Chondrocyte (in vitro differentiated cells): ENCODE results near the gene TMEM135. TPM values are rescaled to one million over a fixed set of nuclear protein-coding genes. Genes with fewer than 3 reads are reported as not detected.

Experiments
- DNase-seq: peaks from one replicate; pipeline ENCODE4 v3.0.0; 2021; ENCODE audit warnings: mixed read lengths, low spot score
- H3K27ac Mint-ChIP-seq: one replicate; pipeline ENCODE4 v1.8.0; 2021; ENCODE audit warnings: mild to moderate bottlenecking, moderate library complexity, mixed read lengths; ENCODE audit not compliant: unreplicated experiment
- H3K27me3 Mint-ChIP-seq: 2 replicates; pipeline ENCODE4 v1.8.0; 2021; ENCODE audit warnings: low read depth, mixed read lengths
- H3K36me3 Mint-ChIP-seq: 2 replicates; pipeline ENCODE4 v1.8.0; 2021; ENCODE audit warnings: low read depth, mixed read lengths
- H3K4me1 Mint-ChIP-seq: 2 replicates; pipeline ENCODE4 v1.8.0; 2021; ENCODE audit warnings: low read depth, mild to moderate bottlenecking, mixed read lengths
- H3K4me3 Mint-ChIP-seq: one replicate; pipeline ENCODE4 v1.8.0; 2021; ENCODE audit warnings: mild to moderate bottlenecking, moderate library complexity, mixed read lengths; ENCODE audit not compliant: unreplicated experiment
- H3K9me3 Mint-ChIP-seq: 2 replicates; pipeline ENCODE4 v1.8.0; 2021; ENCODE audit warnings: low read depth, mixed read lengths
- total RNA-seq: library from RNA; stranded (reverse); gene quantifications from 3 replicates; pipeline ENCODE4 v1.2.1, GENCODE V29; 2021
- TF ChIP-seq, protein P1 (sequence below): fragments of 200-600 bp; sonication (generic); IDR thresholded peaks from 2 replicates; pipeline ENCODE4 v1.5.0; 2021; ENCODE audit warnings: antibody characterized with exemption, mild to moderate bottlenecking, moderate library complexity

The TMEM135 gene
- total RNA-seq, 1 donor from 2014 or later: 13.3 TPM

DNA sequence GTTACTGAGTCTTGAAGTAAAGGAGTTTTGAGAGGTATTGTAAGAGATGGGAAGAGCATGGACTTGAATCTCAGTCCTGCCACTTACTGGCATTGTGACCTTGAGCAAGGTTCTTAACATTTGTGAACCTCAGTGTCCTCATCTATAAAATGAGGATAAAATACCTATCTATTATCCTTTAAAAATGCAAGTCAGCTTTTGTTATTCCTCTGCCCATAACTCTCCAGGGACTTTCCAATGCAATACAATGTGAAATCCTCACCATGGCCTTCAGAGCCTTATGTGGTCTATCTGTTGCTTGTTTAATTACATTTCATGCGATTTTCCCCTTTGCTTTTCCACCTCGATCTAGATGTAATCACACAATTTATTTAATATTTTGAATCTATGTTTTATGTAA lies 9.1 kb downstream of the TMEM135 start:
- H3K27ac Mint-ChIP-seq: no peak overlapping the region

DNA sequence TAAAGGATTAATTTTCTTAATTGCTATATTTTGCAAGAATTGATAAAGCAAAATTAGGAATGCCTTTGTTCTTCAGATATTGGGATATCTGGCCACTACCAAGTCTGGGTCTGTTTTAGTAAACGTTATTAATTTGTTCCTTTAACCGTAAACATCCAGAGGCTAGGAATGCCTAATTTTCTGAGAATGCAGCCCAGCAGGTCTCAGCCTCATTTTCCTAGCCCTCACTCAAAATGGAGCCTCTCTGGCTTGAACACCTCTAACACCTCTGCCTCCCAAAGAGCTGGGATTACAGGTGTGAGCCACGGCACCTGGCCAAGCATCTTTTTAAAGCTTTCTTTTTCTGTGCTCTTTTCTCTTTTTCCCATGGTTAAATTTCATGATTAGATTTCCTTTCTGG lies 18.4 kb downstream of the TMEM135 start:
- Mint-ChIP-seq H3K9me3 (no peaks in the 10 kb centered on the region), H3K4me3 (no peak overlapping the region), H3K27me3 (no peaks in the 10 kb centered on the region), H3K4me1 (peaks cover 13% of the 10 kb centered on the region), H3K36me3 (no peaks in the 10 kb centered on the region), H3K27ac (no peak overlapping the region)
- TF ChIP-seq, protein P1, sequence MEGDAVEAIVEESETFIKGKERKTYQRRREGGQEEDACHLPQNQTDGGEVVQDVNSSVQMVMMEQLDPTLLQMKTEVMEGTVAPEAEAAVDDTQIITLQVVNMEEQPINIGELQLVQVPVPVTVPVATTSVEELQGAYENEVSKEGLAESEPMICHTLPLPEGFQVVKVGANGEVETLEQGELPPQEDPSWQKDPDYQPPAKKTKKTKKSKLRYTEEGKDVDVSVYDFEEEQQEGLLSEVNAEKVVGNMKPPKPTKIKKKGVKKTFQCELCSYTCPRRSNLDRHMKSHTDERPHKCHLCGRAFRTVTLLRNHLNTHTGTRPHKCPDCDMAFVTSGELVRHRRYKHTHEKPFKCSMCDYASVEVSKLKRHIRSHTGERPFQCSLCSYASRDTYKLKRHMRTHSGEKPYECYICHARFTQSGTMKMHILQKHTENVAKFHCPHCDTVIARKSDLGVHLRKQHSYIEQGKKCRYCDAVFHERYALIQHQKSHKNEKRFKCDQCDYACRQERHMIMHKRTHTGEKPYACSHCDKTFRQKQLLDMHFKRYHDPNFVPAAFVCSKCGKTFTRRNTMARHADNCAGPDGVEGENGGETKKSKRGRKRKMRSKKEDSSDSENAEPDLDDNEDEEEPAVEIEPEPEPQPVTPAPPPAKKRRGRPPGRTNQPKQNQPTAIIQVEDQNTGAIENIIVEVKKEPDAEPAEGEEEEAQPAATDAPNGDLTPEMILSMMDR: no peak
- no peak for DNase-seq

More for the DNA sequence above, 9.1 kb downstream of the TMEM135 start:
- no peaks in the 10 kb centered on the region for H3K9me3 Mint-ChIP-seq
- no peaks in the 10 kb centered on the region for H3K4me1 Mint-ChIP-seq
- H3K4me3 Mint-ChIP-seq: no peak overlapping the region
- H3K36me3 Mint-ChIP-seq: peaks cover 5% of the 10 kb centered on the region
- no peaks in the 10 kb centered on the region for H3K27me3 Mint-ChIP-seq
- TF ChIP-seq, protein P1: no peak
- DNase-seq: no peak

DNA sequence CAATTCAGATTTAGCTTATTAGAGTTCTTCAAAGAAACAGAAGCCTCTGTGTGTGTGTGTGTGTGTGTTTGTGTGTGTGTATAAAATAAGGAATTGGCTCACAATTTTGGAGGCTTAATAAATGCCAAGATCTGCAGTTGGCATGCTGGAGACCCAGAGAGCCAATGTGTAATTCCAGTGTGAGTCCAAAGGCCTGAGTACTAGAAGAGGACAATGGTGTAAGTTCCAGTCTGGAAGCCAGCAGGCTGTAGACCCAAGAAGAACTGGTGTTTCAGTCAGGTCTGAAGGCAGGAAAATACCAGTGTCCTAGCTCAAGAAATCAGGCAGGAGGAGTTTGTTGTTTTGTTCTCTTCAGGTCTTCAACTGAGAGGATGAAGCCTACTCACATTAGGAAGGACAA lies 20.0 kb downstream of the TMEM135 start:
- Mint-ChIP-seq H3K9me3 (no peaks in the 10 kb centered on the region), H3K4me3 (no peak overlapping the region), H3K27ac (no peak overlapping the region), H3K36me3 (no peaks in the 10 kb centered on the region), H3K4me1 (peaks cover 13% of the 10 kb centered on the region), H3K27me3 (no peaks in the 10 kb centered on the region)
- no peak for DNase-seq
- TF ChIP-seq, protein P1: no peak

DNA sequence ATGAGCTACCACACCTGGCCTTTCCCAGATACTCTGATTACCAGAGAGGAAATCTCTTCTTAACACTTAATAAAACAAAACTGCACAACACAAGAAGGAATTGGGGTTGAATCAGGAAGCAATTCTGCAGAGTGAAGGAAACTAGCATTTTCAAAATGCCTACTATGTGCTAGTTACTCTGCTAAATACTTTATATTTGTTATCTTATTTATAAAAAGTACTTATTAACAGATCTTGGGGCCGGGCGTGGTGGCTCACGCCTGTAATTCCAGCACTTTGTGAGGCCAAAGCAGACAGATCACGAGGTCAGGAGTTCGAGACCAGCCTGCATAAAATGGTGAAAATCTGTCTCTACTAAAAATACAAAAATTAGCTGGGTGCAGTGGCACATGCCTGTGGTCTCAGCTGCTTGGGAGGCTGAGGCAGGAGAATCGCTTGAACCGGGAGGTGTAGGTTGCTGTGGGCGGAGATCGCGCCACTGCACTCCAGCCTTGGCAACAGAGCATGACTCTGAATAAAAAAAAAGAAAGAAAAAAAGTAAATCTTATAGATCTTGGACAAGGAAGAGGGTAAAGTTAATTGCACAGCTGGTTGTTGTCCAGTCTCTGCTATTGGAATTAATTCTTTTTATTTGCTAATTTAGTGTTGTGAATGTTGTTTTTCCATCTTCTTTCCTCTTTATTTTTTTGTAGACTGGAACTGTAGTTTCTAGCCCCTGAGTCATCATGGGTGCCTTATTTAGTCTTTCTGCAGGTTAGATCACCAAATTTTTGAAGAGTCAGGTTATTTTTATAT lies 22.1 kb downstream of the TMEM135 start:
- H3K27me3 Mint-ChIP-seq: no peaks in the 10 kb centered on the region
- peaks cover 13% of the 10 kb centered on the region for H3K4me1 Mint-ChIP-seq
- no peak overlapping the region for H3K4me3 Mint-ChIP-seq
- no peak for DNase-seq
- H3K9me3 Mint-ChIP-seq: peaks cover 3% of the 10 kb centered on the region
- TF ChIP-seq, protein P1: no peak
- peak overlapping the region; percentile 10 for H3K27ac Mint-ChIP-seq
- H3K36me3 Mint-ChIP-seq: no peaks in the 10 kb centered on the region

DNA sequence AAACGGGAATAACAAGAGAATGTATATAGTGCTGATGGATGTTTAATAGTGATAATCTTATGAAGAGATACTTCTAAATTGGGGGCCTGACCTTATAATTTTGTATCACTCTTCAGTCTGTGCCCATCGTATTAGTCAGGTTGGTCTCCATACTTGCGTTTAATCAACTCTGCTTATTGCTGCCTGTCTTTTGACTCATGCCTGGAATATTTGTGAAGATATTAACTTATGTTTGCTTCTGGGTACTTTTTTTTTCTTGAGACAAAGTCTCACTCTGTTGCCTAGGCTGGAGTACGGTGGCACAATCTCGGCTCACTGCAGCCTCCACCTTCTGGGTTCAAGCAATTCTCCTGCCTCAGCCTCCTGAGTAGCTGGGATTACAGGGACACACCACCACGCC lies 24.0 kb downstream of the TMEM135 start:
- no peak overlapping the region for H3K27ac Mint-ChIP-seq
- no peak overlapping the region for H3K4me3 Mint-ChIP-seq
- peaks cover 3% of the 10 kb centered on the region for H3K9me3 Mint-ChIP-seq
- peaks cover 13% of the 10 kb centered on the region for H3K4me1 Mint-ChIP-seq
- TF ChIP-seq, protein P1: no peak
- H3K27me3 Mint-ChIP-seq: no peaks in the 10 kb centered on the region
- no peaks in the 10 kb centered on the region for H3K36me3 Mint-ChIP-seq
- no peak for DNase-seq
